ENCODE data around the gene C1orf141.
"Not testable (repeated sequence)": the region's sequence is repeated elsewhere in the genome, so short reads cannot be mapped to it uniquely, and the experiment has no call there.

The C1orf141 gene

DNA sequence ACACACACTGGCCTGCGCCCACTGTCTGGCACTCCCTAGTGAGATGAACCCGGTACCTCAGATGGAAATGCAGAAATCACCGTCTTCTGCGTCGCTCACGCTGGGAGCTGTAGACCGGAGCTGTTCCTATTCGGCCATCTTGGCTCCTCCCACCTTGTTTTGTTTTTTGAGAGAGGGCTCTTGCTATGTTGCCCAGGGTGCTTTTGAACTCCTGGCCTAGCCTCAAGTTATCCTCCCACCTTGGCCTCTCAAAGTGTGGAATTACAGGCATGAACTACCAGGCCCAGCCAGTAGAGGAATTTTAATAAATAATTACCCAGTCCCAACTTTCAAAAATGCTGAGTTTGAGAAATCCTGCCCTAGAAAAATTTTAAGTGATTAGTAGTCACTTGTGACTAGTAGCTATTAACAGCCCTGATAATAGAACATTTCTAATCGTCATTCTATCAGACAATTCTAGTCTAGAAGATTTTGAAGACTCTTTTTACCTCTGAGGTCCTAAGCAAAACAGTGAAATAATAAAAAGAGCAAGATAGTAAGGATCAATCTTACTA lies 49.9 kb downstream of the C1orf141 start:
- DNase-seq: peak; percentile 6

DNA sequence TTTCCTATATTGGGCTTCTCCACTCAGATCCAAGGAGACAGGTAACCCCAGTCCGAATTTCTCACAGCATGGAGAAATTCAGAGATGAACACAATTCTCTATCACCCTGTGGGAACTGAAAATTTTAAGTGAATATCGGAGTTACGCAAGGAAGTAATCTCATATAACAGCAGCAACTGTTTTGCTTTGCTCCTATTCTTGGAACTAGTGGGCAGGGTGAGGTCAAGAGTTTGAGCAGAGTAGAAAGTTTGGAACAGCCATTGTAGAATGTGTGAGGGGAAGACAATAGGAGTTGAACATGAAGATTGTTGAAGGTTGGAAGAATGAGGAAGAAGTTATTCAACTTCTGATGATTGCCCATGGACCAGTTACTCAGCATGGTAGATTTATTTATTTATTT lies 56.5 kb downstream of the C1orf141 start:
- DNase-seq: no peak

GRCh38 chr1:67077593-67077992 lies 57.2 kb downstream of the C1orf141 start:
- no peak for DNase-seq

- DNase-seq: no peak
Observed at GRCh38 chr1:67072749-67073148, 62.0 kb downstream of the C1orf141 start.

GRCh38 chr1:67067655-67068054 lies 67.1 kb downstream of the C1orf141 start:
- DNase-seq: not testable (repeated sequence)

- no peak for DNase-seq
Observed at GRCh38 chr1:67062412-67062811, 72.4 kb downstream of the C1orf141 start.

GRCh38 chr1:67061266-67061665 lies 73.5 kb downstream of the C1orf141 start:
- DNase-seq: no peak

- no peak for DNase-seq
Observed at GRCh38 chr1:67060811-67061218, 74.0 kb downstream of the C1orf141 start.

DNA sequence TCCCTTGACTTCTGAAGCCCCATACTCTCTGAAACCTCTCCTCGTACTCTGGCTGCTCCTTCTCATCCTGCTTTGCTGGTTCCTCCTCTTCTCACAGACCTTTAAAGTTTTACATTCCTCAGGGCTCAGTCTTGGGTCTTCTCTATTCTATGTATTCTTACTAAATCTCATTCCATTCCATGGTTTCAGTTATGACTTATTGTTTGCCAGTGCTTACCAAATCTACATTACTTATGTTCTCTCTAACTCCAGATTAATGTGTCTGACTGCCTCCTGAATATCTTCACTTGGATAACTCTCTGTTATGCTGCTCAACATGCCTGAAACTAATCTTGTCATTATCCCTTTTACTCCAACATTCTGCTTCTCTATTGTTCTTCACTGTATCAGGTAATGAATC lies 75.4 kb downstream of the C1orf141 start:
- no peak for DNase-seq

DNA sequence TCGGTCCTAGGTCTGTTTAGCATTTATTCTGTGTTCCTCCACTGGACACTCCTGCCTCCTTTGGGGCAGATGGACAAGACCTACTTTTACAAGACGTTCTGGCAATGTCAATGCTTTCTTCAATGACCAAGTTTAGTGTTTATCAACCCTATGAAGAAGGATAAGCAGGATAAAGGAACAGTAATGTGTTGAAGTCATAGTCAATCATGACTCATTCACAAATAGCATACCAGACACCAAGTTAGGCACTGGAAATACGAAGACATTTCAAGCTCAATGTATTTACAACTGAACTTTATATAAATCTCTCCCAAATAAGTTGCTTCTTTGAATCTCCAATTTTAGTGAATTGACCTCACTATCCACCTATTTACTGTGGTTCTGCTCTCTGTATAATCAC lies 76.0 kb downstream of the C1orf141 start:
- DNase-seq: no peak

GRCh38 chr1:67058242-67058641 lies 76.5 kb downstream of the C1orf141 start:
- DNase-seq: peak; percentile 87

GRCh38 chr1:67053785-67054772 lies 80.7 kb downstream of the C1orf141 start, which contains the start of gene SLC35D1:
SLC35D1 (minus strand) TSS chr1:67054148; CDS start chr1:67054013, 135 bp downstream.
- peak; percentile 87 for DNase-seq

- DNase-seq: no peak
Observed at GRCh38 chr1:67053535-67053784, 81.3 kb downstream of the C1orf141 start.

DNA sequence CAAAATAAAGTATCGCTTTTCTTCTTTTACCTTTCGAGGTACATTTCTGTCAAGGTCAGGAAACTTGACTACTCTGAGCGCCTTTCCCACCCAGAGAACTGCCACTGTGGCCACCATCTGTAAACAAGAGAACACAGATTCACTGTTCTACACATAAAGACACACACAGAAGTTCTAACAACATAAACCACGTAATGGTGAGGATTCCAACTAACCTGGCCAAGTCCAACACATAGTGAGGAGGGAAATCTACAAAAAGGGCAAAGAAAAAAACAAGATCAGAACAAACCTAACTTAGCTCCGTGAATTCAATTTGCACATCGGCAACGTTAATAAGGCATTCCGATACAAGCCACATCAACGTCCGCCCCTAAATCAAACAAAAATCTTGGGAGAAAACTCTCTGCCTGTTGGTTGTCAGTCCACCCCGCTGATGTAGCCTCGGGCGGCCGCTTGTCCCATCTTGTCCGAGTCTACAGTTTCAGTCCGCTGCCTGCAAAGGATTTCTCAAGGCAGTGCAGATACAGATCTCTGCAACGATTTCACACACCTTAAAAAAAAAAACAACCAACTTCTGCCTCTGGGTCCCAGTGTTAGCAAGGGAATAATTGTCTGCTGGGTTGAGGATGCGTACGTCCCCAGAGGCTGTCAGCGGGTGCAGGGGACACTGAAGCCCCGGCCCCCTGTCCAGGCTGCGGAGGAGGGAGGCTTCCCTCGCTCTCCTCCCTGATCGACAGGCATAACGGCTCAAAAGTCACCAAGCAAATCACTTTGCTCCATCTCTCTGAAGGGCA lies 81.8 kb downstream of the C1orf141 start:
- DNase-seq: peak; percentile 47

- no peak for DNase-seq
Observed at GRCh38 chr1:67051196-67051595, 83.6 kb downstream of the C1orf141 start.

- DNase-seq: no peak
Observed at GRCh38 chr1:67044631-67045270, 90.0 kb downstream of the C1orf141 start.

DNA sequence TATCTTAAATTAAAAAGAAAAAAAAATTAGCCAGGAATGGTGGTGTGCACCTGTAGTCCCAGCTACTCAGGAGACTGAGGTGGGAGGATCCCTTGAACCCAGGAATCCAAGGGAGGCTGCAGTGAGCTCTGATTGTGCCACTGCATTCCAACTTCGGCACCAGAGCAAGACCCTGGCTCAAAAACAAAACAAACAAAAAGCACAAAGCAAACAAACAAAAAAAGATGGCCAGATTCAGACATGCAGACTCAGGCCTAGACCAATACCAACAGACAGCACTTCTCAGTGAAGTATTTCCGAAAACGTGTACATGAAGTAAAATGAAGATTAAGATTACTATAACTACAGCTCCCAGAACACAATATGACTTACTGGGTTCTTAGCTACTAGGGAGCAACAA lies 91.4 kb downstream of the C1orf141 start:
- no peak for DNase-seq
